HFF-Myc (cell line): ENCODE results near the gene CNTFR.

ENCODE experiments used
- DNase-seq: peaks from one replicate; pipeline ENCODE4 v3.0.0-alpha.2; 2011; ENCODE audit warnings: low read depth; ENCODE audit errors: extremely low read depth
- H3K4me3 ChIP-seq: replicated peaks from 2 replicates; pipeline ENCODE4 v1.5.1; 2011; ENCODE audit warnings: low read depth, mild to moderate bottlenecking, control low read depth, low read length
- CTCF ChIP-seq: IDR thresholded peaks from 2 replicates; pipeline ENCODE4 v1.5.1; 2012; ENCODE audit warnings: mild to moderate bottlenecking, low read depth, low read length, control low read depth; ENCODE audit errors: missing control alignments

Gene CNTFR

GRCh38 chr9:34519321-34520020 lies 70.1 kb downstream of the CNTFR start:
- DNase-seq = no peak
- H3K4me3 ChIP-seq = no peak overlapping the region
- no peak for TF ChIP-seq CTCF

- DNase-seq = no peak
- no peak for TF ChIP-seq CTCF
- no peak overlapping the region for H3K4me3 ChIP-seq
These were observed 70.6 kb downstream of the CNTFR start for GRCh38 chr9:34518896-34519295.

- DNase-seq = no peak
- no peak overlapping the region for H3K4me3 ChIP-seq
- TF ChIP-seq CTCF = no peak
These were observed 71.4 kb downstream of the CNTFR start for GRCh38 chr9:34518110-34518616.

DNA sequence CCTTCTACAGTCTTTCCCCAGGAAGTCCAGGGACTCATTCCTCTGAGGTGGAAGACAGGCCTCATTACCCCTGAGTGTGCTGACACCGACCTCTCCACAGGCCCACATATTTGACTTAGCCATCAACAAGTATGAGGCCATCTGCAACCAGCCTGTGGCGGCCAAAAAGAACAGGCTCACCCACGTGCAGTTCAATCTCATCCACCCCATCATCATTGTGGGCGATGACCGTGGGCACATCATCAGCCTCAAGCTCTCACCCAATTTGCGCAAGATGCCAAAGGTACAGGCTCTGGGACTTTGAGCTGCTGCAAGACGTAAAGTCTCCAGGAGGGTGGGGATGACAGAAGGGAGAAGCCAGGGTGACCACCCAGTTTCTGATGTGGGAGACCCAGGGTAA lies 72.3 kb downstream of the CNTFR start:
- H3K4me3 ChIP-seq = no peak overlapping the region
- no peak for TF ChIP-seq CTCF

DNA sequence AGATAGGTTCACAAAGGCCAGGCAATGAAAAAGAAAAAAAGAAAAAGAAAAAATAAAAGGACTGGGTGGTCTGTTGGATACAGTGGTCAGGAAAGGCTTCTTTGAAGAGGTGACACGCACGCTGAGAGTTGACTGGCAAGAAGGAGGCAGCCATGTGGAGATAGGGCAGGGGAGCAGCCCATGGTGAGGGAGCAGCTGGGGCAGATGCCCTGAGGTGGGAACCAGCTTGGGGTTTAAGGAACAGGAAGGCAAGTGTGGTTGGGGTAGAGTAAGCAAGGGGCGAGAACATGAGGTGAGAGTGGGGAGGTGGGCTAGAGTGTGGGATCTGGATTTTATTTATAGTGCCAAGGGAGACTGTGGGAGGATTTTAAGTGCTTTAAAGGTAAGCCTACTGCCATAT lies 73.6 kb downstream of the CNTFR start:
- TF ChIP-seq CTCF = no peak
- DNase-seq = no peak

More for the DNA sequence above, 72.3 kb downstream of the CNTFR start:
- DNase-seq = no peak

GRCh38 chr9:34514816-34515215 lies 74.7 kb downstream of the CNTFR start:
- no peak for DNase-seq
- no peak overlapping the region for H3K4me3 ChIP-seq
- no peak for TF ChIP-seq CTCF

More for the DNA sequence above, 73.6 kb downstream of the CNTFR start:
- no peak overlapping the region for H3K4me3 ChIP-seq
